Osteoblast (primary cell): ENCODE measurements around the gene CCDC172. TPM values are rescaled to one million over a fixed set of nuclear protein-coding genes. Genes with fewer than 3 reads are reported as not detected.

ENCODE experiments used
- DNase-seq: peaks from one replicate; pipeline ENCODE4 v3.0.0; 2011; ENCODE audit warnings: low spot score, mixed read lengths; ENCODE audit not compliant: insufficient read length; ENCODE audit errors: missing footprints
- H2AFZ ChIP-seq: 2 replicates; pipeline ENCODE4 v1.6.0; 2011; ENCODE audit warnings: mild to moderate bottlenecking, low read length
- H3K27ac ChIP-seq: 2 replicates; pipeline ENCODE4 v1.5.1; 2011; ENCODE audit warnings: mild to moderate bottlenecking, low read depth, low read length, moderate library complexity
- H3K27me3 ChIP-seq: 2 replicates; pipeline ENCODE4 v1.6.0; 2012; ENCODE audit warnings: mild to moderate bottlenecking, control low read depth, inconsistent platforms, low read length, moderate library complexity; ENCODE audit not compliant: insufficient read depth
- H3K36me3 ChIP-seq: 2 replicates; pipeline ENCODE4 v1.5.1; 2011; ENCODE audit warnings: mild to moderate bottlenecking, low read length, control low read depth, moderate library complexity; ENCODE audit not compliant: insufficient read depth
- H3K4me1 ChIP-seq: 2 replicates; pipeline ENCODE4 v1.5.1; 2011; ENCODE audit warnings: mild to moderate bottlenecking, low read length, control low read depth, moderate library complexity; ENCODE audit not compliant: insufficient read depth
- H3K4me2 ChIP-seq: 2 replicates; pipeline ENCODE4 v1.6.0; 2011; ENCODE audit warnings: mild to moderate bottlenecking, low read length; ENCODE audit not compliant: insufficient read depth
- H3K4me3 ChIP-seq: fragments of 200-600 bp; sonication (generic); 3 replicates; pipeline ENCODE4 v1.5.1; 2012; ENCODE audit warnings: mild to moderate bottlenecking, low read length, inconsistent platforms; ENCODE audit not compliant: insufficient read depth
- H3K79me2 ChIP-seq: 2 replicates; pipeline ENCODE4 v1.6.0; 2012; ENCODE audit warnings: mild to moderate bottlenecking, low read length, control low read depth, inconsistent platforms; ENCODE audit not compliant: insufficient read depth
- H3K9me3 ChIP-seq: 2 replicates; pipeline ENCODE4 v1.5.1; 2011; ENCODE audit warnings: low read depth, low read length, control low read depth
- H4K20me1 ChIP-seq: 2 replicates; pipeline ENCODE4 v1.6.0; 2012; ENCODE audit warnings: mild to moderate bottlenecking, low read length, control low read depth; ENCODE audit not compliant: insufficient read depth
- total RNA-seq: library from RNA; depleted of rRNA; stranded (reverse); fragments of >200 nt; gene quantifications from 2 replicates; pipeline ENCODE4 v1.2.3, GENCODE V29; 2012
- TF ChIP-seq, protein P1 (sequence below): IDR thresholded peaks from 2 replicates; pipeline ENCODE4 v1.5.1; 2011; ENCODE audit warnings: mild to moderate bottlenecking, low read depth, low read length, moderate library complexity; ENCODE audit errors: extremely low read depth

Gene CCDC172
- total RNA-seq, 1 donor, result not detected

DNA sequence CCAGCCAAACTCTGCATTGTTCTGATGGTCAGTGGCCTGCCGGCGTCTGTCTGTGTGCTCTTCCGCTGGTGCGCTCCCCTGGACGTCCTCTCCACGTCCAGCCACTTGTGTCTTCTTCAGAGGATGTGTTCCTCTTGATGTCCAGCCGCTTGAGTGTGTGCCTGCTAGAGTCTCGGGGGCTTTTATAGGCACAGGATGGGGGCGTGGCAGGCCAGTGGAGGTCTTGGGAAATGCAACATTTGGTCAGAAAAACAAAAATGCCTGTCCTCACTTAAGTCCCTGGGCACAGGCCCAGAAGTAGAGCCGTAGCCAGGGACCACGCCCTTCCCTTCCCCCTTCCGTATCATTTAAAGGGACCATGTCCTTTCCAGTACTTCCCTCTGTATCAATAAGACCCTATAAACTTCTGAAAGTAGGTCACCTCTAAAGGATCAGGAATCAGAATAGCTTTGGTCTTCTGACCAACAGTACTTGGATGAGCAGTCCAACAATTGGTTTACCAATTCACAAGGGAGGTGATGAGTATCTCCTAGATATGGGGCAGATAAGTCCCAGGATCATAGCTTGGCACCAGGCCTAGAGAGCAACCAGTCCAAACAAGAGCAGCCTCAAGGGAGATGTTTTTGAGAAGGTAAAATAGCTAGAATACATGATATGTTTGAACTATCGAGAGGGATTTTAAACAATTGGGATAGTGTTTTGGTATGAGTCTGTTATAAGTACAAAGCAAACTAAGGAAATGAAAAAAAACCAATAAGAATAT is 71.2 kb downstream of the CCDC172 start:
- Histone ChIP-seq H3K4me2 (no peak overlapping the region), H3K4me3 (no peak overlapping the region)
- TF ChIP-seq, protein P1, sequence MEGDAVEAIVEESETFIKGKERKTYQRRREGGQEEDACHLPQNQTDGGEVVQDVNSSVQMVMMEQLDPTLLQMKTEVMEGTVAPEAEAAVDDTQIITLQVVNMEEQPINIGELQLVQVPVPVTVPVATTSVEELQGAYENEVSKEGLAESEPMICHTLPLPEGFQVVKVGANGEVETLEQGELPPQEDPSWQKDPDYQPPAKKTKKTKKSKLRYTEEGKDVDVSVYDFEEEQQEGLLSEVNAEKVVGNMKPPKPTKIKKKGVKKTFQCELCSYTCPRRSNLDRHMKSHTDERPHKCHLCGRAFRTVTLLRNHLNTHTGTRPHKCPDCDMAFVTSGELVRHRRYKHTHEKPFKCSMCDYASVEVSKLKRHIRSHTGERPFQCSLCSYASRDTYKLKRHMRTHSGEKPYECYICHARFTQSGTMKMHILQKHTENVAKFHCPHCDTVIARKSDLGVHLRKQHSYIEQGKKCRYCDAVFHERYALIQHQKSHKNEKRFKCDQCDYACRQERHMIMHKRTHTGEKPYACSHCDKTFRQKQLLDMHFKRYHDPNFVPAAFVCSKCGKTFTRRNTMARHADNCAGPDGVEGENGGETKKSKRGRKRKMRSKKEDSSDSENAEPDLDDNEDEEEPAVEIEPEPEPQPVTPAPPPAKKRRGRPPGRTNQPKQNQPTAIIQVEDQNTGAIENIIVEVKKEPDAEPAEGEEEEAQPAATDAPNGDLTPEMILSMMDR, result no peak

DNA sequence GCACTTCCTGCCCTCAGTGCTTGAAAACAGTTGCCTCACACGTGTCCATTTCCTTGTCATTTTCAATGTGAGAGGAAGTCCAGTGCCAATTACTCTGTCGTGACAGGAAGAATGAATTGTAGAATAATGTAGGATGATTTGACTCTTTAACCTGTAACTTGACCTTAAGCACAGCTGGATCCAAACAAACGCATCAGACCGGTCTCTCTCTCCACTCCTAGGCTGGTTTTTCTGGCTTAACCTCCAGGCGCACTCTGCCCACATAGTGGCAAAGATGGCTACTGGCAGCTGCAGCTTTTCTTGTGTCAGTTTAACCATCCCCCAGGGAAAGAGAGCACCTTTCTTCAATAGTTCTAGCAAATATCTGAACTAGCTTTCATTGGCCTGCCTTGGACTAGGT is 74.0 kb downstream of the CCDC172 start:
- TF ChIP-seq, protein P1, result no peak
- H3K4me1 ChIP-seq, result no peaks in the 10 kb centered on the region
- no peak for DNase-seq

More for the DNA sequence above, 71.2 kb downstream of the CCDC172 start:
- H3K27ac ChIP-seq, result no peak overlapping the region
- no peaks in the 10 kb centered on the region for H3K27me3 ChIP-seq
- no peak overlapping the region for H2AFZ ChIP-seq
- no peaks in the 10 kb centered on the region for H3K9me3 ChIP-seq
- H3K4me1 ChIP-seq, result no peaks in the 10 kb centered on the region
- no peaks in the 10 kb centered on the region for H3K36me3 ChIP-seq
- no peak for DNase-seq
- H4K20me1 ChIP-seq, result no peaks in the 10 kb centered on the region
- H3K79me2 ChIP-seq, result no peaks in the 10 kb centered on the region

DNA sequence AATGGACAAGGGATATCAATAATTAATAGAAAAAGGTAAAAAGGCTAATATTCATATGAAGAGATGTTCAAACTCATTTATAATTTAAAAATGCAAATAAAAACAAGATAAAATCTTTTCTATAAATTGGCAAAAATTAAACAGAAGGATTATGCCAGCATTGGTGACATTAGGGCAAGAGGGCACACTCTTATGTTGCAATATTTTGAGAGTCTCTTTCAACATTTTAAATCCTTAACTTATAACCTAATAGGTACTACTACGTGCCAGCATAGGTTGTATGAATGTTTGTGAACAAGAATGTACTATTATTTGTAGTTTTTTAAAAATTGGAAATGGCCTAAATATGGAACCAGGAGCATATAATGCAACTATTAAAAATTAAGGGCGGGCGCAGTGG is 78.6 kb downstream of the CCDC172 start:
- H3K36me3 ChIP-seq, result no peaks in the 10 kb centered on the region
- H3K79me2 ChIP-seq, result no peaks in the 10 kb centered on the region
- no peak overlapping the region for H3K4me2 ChIP-seq
- no peak overlapping the region for H3K4me3 ChIP-seq
- no peak overlapping the region for H3K27ac ChIP-seq
- DNase-seq, result no peak
- no peaks in the 10 kb centered on the region for H3K4me1 ChIP-seq
- no peaks in the 10 kb centered on the region for H3K27me3 ChIP-seq
- TF ChIP-seq, protein P1, result no peak
- no peak overlapping the region for H2AFZ ChIP-seq
- H4K20me1 ChIP-seq, result no peaks in the 10 kb centered on the region
- no peaks in the 10 kb centered on the region for H3K9me3 ChIP-seq

More for the DNA sequence above, 74.0 kb downstream of the CCDC172 start:
- H3K9me3 ChIP-seq, result no peaks in the 10 kb centered on the region
- H4K20me1 ChIP-seq, result no peaks in the 10 kb centered on the region
- no peak overlapping the region for H3K4me2 ChIP-seq
- no peak overlapping the region for H3K27ac ChIP-seq
- H3K36me3 ChIP-seq, result no peaks in the 10 kb centered on the region
- no peak overlapping the region for H2AFZ ChIP-seq
- H3K4me3 ChIP-seq, result no peak overlapping the region
- no peaks in the 10 kb centered on the region for H3K79me2 ChIP-seq
- no peaks in the 10 kb centered on the region for H3K27me3 ChIP-seq

DNA sequence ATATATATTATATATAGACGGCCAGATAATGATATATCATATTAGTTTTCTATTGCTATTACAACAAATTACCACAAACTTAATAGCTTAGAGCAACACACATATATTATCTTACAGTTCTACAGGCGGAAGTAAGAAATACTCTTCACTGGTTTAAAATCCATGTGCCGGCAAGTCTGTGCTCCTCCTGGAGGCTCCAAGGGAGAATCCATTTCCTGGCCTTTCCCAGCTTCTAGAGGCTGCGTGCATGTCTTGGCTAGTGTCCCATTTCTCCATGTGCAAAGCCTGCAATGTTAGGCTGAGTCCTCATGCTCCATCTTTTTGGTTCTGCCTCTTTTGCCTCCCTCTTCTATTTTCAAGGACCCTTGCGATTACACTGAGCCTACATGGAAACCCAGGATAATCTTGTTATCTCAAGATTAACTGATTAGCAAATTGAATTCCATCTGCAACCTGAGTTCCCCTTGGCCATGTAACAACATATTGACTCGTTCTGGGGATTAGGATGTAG is 79.5 kb downstream of the CCDC172 start:
- H3K79me2 ChIP-seq, result no peaks in the 10 kb centered on the region
- H3K4me1 ChIP-seq, result no peaks in the 10 kb centered on the region
- TF ChIP-seq, protein P1, result no peak
- no peak overlapping the region for H3K27ac ChIP-seq
- H3K36me3 ChIP-seq, result no peaks in the 10 kb centered on the region
- peak; percentile 34 for DNase-seq
- no peaks in the 10 kb centered on the region for H4K20me1 ChIP-seq
- H3K4me3 ChIP-seq, result no peak overlapping the region
- H2AFZ ChIP-seq, result no peak overlapping the region
- H3K9me3 ChIP-seq, result no peaks in the 10 kb centered on the region
- no peak overlapping the region for H3K4me2 ChIP-seq
- H3K27me3 ChIP-seq, result no peaks in the 10 kb centered on the region
